Panc1 (cell line): ENCODE results near the gene LRP11. TPM values are rescaled to one million over a fixed set of nuclear protein-coding genes. Genes with fewer than 3 reads are reported as not detected.

Experiments
- ATAC-seq: fragments of 200-7000 bp; cut with Tn5 transposase; 2 replicates; pipeline ENCODE4 v1.9.1; 2020; ENCODE audit warnings: mild to moderate bottlenecking, moderate library complexity
- BruUV-seq: library from RNA; stranded (reverse); fragments of 400-500 nt; replicated peaks from 2 replicates; lab custom pipeline; 2021; lab: Mats Ljungman, UMichigan
- CTCF ChIA-PET: fragments of 300-600 bp; sonication (Branson Sonifier 250); formaldehyde crosslinking; loops from one replicate; lab custom pipeline; 2022; ENCODE audit warnings: antibody characterized with exemption; lab: Charles Lee
- POLR2A ChIA-PET: fragments of 300-600 bp; sonication (Branson Sonifier 250); formaldehyde crosslinking; loops from one replicate; lab custom pipeline; 2022; ENCODE audit warnings: antibody characterized with exemption; lab: Charles Lee
- DNase-seq: peaks from one replicate; pipeline ENCODE4 v3.0.0-alpha.2; 2010; ENCODE audit warnings: low read depth, low spot score
- H3K27ac ChIP-seq: 2 replicates; pipeline ENCODE4 v1.5.1; 2011; ENCODE audit warnings: mild to moderate bottlenecking, low read length, inconsistent platforms
- H3K27me3 ChIP-seq: fragments of 200-500 bp; sonication (Bioruptor generic); 2 replicates; pipeline ENCODE4 v1.6.0; 2014; ENCODE audit warnings: low read length, inconsistent platforms; ENCODE audit not compliant: control insufficient read depth, insufficient read depth
- H3K36me3 ChIP-seq: fragments of 200-500 bp; sonication (Bioruptor generic); 2 replicates; pipeline ENCODE4 v1.5.1; 2014; ENCODE audit warnings: inconsistent platforms, mild to moderate bottlenecking, low read length, moderate library complexity; ENCODE audit not compliant: control insufficient read depth, insufficient read depth
- H3K4me1 ChIP-seq: 2 replicates; pipeline ENCODE4 v1.5.1; 2011; ENCODE audit warnings: inconsistent platforms, mild to moderate bottlenecking, low read length, moderate library complexity; ENCODE audit not compliant: control insufficient read depth, insufficient read depth
- H3K4me3 ChIP-seq, 2 experiments: 2 replicates each; pipeline ENCODE4 v1.5.1; 2011 to 2012; ENCODE audit warnings: low read depth in 2 of 2, low read length in 2 of 2, mild to moderate bottlenecking in 2 of 2, inconsistent platforms in 1 of 2, moderate library complexity in 1 of 2
- H3K9me3 ChIP-seq: fragments of 200-500 bp; sonication (Bioruptor generic); 2 replicates; pipeline ENCODE4 v1.5.1; 2014; ENCODE audit warnings: low read depth, mild to moderate bottlenecking, inconsistent platforms, low read length, moderate library complexity; ENCODE audit not compliant: control insufficient read depth, insufficient read depth
- POLR2AphosphoS5 ChIP-seq: IDR thresholded peaks from 2 replicates; pipeline ENCODE4 v1.6.1; 2012; ENCODE audit warnings: mild to moderate bottlenecking, low read depth, low read length, moderate library complexity
- SIN3A ChIP-seq: IDR thresholded peaks from 2 replicates; pipeline ENCODE4 v1.6.1; 2012; ENCODE audit warnings: low read depth, mild to moderate bottlenecking, low read length, moderate library complexity, borderline replicate concordance; ENCODE audit not compliant: insufficient read depth
- TCF7L2 ChIP-seq: IDR thresholded peaks from 2 replicates; pipeline ENCODE4 v1.6.1; 2011; ENCODE audit warnings: mild to moderate bottlenecking, low read depth, low read length, inconsistent platforms
- in situ Hi-C: cut with HindIII; loops from 2 replicates; pipeline ENCODE4 v1.10.0; 2016; ENCODE audit warnings: low sequenced_read_pairs, low pct_unique_long_range_greater_than_20kb
- intact Hi-C: fragments of 100-400 bp; cut with micrococcal nuclease; formaldehyde crosslinking; loops from one replicate; pipeline ENCODE4 v1.10.0; 2022; ENCODE audit not compliant: unreplicated experiment
- total RNA-seq: library from RNA; stranded (reverse); gene quantifications from one replicate; pipeline ENCODE4 v1.2.1, GENCODE V29; 2021; ENCODE audit not compliant: unreplicated experiment
- TF ChIP-seq, protein P1 (sequence below): fragments of 450-650 bp; IDR thresholded peaks from 2 replicates; pipeline ENCODE4 v1.5.1; 2017; ENCODE audit warnings: mild to moderate bottlenecking
- TF ChIP-seq, protein P2 (sequence below), 2 experiments: IDR thresholded peaks; 2 replicates each; pipeline ENCODE4 v1.6.1; 2011 to 2012; ENCODE audit warnings: low read depth in 2 of 2, control low read depth in 1 of 2, low read length in 1 of 2, mild to moderate bottlenecking in 1 of 2, moderate library complexity in 1 of 2; ENCODE audit not compliant: insufficient read depth in 1 of 2

Gene LRP11
- total RNA-seq, 1 experiment from 2014 or later, result 151 TPM

DNA sequence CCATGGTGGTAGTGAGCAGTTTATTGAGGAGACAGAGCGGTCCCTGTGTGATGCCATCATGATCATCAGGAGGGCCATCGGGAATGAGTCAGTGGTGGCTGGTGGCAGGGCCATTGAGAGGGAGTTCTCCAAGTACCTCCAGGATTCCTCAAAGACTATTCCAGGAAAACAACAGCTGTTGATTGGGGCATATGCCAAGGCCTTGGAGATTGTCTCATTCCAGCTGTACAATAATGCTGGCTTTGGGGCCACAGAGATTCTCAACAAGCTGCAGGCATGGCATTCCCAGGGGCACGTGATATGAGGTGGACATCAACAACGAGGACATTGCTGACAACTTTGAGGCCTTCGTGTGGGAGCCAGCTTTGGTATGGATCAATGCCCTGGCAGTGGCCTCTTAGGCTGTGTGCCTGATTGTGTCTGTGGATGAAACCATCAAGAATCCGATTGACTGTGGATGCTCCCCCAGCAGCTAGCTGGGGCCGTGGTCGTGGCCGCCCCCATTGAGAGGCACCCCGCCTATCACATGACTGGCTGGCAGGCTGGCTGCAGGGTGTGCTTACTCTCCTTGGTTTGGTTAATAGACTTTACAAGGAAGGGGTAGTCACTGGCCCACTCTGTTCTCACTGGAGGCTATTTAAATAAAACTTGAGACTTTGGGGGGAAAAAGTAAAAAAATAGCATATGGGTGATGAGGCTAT is 17.1 kb upstream of the LRP11 start:
- DNase-seq (no peak), ATAC-seq (no peak)
- TF ChIP-seq SIN3A (no peak), POLR2AphosphoS5 (no peak), TCF7L2 (no peak)
- TF ChIP-seq, protein P1, sequence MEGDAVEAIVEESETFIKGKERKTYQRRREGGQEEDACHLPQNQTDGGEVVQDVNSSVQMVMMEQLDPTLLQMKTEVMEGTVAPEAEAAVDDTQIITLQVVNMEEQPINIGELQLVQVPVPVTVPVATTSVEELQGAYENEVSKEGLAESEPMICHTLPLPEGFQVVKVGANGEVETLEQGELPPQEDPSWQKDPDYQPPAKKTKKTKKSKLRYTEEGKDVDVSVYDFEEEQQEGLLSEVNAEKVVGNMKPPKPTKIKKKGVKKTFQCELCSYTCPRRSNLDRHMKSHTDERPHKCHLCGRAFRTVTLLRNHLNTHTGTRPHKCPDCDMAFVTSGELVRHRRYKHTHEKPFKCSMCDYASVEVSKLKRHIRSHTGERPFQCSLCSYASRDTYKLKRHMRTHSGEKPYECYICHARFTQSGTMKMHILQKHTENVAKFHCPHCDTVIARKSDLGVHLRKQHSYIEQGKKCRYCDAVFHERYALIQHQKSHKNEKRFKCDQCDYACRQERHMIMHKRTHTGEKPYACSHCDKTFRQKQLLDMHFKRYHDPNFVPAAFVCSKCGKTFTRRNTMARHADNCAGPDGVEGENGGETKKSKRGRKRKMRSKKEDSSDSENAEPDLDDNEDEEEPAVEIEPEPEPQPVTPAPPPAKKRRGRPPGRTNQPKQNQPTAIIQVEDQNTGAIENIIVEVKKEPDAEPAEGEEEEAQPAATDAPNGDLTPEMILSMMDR, result no peak
- TF ChIP-seq, protein P2, sequence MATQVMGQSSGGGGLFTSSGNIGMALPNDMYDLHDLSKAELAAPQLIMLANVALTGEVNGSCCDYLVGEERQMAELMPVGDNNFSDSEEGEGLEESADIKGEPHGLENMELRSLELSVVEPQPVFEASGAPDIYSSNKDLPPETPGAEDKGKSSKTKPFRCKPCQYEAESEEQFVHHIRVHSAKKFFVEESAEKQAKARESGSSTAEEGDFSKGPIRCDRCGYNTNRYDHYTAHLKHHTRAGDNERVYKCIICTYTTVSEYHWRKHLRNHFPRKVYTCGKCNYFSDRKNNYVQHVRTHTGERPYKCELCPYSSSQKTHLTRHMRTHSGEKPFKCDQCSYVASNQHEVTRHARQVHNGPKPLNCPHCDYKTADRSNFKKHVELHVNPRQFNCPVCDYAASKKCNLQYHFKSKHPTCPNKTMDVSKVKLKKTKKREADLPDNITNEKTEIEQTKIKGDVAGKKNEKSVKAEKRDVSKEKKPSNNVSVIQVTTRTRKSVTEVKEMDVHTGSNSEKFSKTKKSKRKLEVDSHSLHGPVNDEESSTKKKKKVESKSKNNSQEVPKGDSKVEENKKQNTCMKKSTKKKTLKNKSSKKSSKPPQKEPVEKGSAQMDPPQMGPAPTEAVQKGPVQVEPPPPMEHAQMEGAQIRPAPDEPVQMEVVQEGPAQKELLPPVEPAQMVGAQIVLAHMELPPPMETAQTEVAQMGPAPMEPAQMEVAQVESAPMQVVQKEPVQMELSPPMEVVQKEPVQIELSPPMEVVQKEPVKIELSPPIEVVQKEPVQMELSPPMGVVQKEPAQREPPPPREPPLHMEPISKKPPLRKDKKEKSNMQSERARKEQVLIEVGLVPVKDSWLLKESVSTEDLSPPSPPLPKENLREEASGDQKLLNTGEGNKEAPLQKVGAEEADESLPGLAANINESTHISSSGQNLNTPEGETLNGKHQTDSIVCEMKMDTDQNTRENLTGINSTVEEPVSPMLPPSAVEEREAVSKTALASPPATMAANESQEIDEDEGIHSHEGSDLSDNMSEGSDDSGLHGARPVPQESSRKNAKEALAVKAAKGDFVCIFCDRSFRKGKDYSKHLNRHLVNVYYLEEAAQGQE (IDR thresholded peaks at IDR 0.05; ENCODE audit: insufficient read depth in 1 of 2, low read depth in 2 of 2, low read length in 1 of 2), result no peak
- POLR2A ChIA-PET, result no interaction called here
- Histone ChIP-seq H3K4me1 (no peaks in the 10 kb centered on the region), H3K4me3 (no peak overlapping the region), H3K27ac (no peak overlapping the region), H3K27me3 (no peaks in the 10 kb centered on the region), H3K9me3 (no peaks in the 10 kb centered on the region), H3K36me3 (no peaks in the 10 kb centered on the region)
- BruUV-seq, result no TSS peak
- intact Hi-C loops (no loop called here), in situ Hi-C loops (no loop called here)
- CTCF ChIA-PET, result no interaction called here

- no peak for TF ChIP-seq POLR2AphosphoS5
- no peak for TF ChIP-seq SIN3A
- no peak for TF ChIP-seq TCF7L2
- TF ChIP-seq, protein P2 (IDR thresholded peaks at IDR 0.05; ENCODE audit: insufficient read depth in 1 of 2, low read depth in 2 of 2, low read length in 1 of 2), result no peak
- TF ChIP-seq, protein P1, result no peak
- no TSS peak for BruUV-seq
- CTCF ChIA-PET, result no interaction called here
Observed at GRCh38 chr6:149877659-149878058, 13.5 kb upstream of the LRP11 start.

More at GRCh38 chr6:149877659-149878058, 13.5 kb upstream of the LRP11 start:
- intact Hi-C loops (no loop called here), in situ Hi-C loops (no loop called here)
- no peak for ATAC-seq
- Histone ChIP-seq H3K36me3 (no peaks in the 10 kb centered on the region), H3K4me3 (no peak overlapping the region), H3K27me3 (no peaks in the 10 kb centered on the region), H3K9me3 (0 out of 2 replicates have a peak, but pooled peaks cover 3% of the 10 kb centered on the region), H3K4me1 (no peaks in the 10 kb centered on the region), H3K27ac (no peak overlapping the region)
- POLR2A ChIA-PET, result no interaction called here
- DNase-seq, result no peak
